CD4-positive, alpha-beta T cell treated with Interleukin-4 for 4 hours (primary cell): ENCODE measurements around the gene PRAMEF14.
"Not testable (repeated sequence)": the region's sequence is repeated elsewhere in the genome, so short reads cannot be mapped to it uniquely, and the experiment has no call there.

Source experiments
- DNase-seq: peaks from one replicate; pipeline ENCODE4 v3.0.0-alpha.2; 2020

The PRAMEF14 gene

GRCh38 chr1:13347034-13347433 is at the start of gene PRAMEF14:
Gene PRAMEF14, minus strand, starts transcription at chr1:13347134. Its CDS starts 1,820 bp downstream, at chr1:13345314.
- DNase-seq = not testable (repeated sequence)

- not testable (repeated sequence) for DNase-seq
Observed at GRCh38 chr1:13395311-13395710, 48.4 kb upstream of the PRAMEF14 start.

GRCh38 chr1:13394761-13395160 is 47.8 kb upstream of the PRAMEF14 start:
- DNase-seq = not testable (repeated sequence)

GRCh38 chr1:13393004-13393403 is 46.1 kb upstream of the PRAMEF14 start:
- DNase-seq = not testable (repeated sequence)

- DNase-seq = not testable (repeated sequence)
Observed at GRCh38 chr1:13389332-13389731, 42.4 kb upstream of the PRAMEF14 start, which contains the start of gene PRAMEF17. Gene PRAMEF17, plus strand, starts transcription at chr1:13389632. Its CDS starts 26 bp downstream, at chr1:13389658.

- DNase-seq = not testable (repeated sequence)
Observed at GRCh38 chr1:13380380-13380779, 33.4 kb upstream of the PRAMEF14 start.

GRCh38 chr1:13378983-13379382 is 32.0 kb upstream of the PRAMEF14 start:
- DNase-seq = not testable (repeated sequence)

- DNase-seq = not testable (repeated sequence)
Observed at GRCh38 chr1:13368544-13368943, 21.6 kb upstream of the PRAMEF14 start.

- not testable (repeated sequence) for DNase-seq
Observed at GRCh38 chr1:13366536-13366935, 19.6 kb upstream of the PRAMEF14 start.

- DNase-seq = not testable (repeated sequence)
Observed at GRCh38 chr1:13364928-13365327, 18.0 kb upstream of the PRAMEF14 start.

- DNase-seq = not testable (repeated sequence)
Observed at GRCh38 chr1:13362364-13362763, 15.4 kb upstream of the PRAMEF14 start.

- DNase-seq = peak; percentile 42
Observed at GRCh38 chr1:13356774-13357173, 9.8 kb upstream of the PRAMEF14 start.

GRCh38 chr1:13354475-13354874 is 7.5 kb upstream of the PRAMEF14 start:
- DNase-seq = not testable (repeated sequence)

- not testable (repeated sequence) for DNase-seq
Observed at GRCh38 chr1:13353476-13353875, 6.5 kb upstream of the PRAMEF14 start.

- DNase-seq = not testable (repeated sequence)
Observed at GRCh38 chr1:13342496-13342895, 4.4 kb downstream of the PRAMEF14 start.

- DNase-seq = not testable (repeated sequence)
Observed at GRCh38 chr1:13315281-13315680, 31.7 kb downstream of the PRAMEF14 start, which contains the start of gene PRAMEF15. Gene PRAMEF15, plus strand, starts transcription at chr1:13315581. Its CDS starts 2,827 bp downstream, at chr1:13318408.

- not testable (repeated sequence) for DNase-seq
Observed at GRCh38 chr1:13303239-13303638, 43.7 kb downstream of the PRAMEF14 start, which contains the start of gene PRAMEF33. Gene PRAMEF33, plus strand, starts transcription at chr1:13303539. Its CDS starts 2,416 bp downstream, at chr1:13305955.

- DNase-seq = not testable (repeated sequence)
Observed at GRCh38 chr1:13302197-13302596, 44.7 kb downstream of the PRAMEF14 start.

GRCh38 chr1:13298699-13299098 is 48.2 kb downstream of the PRAMEF14 start:
- not testable (repeated sequence) for DNase-seq

GRCh38 chr1:13297216-13297931 is 49.6 kb downstream of the PRAMEF14 start:
- not testable (repeated sequence) for DNase-seq
